ENCODE results near the gene RTN4RL1.

Gene RTN4RL1

GRCh38 chr17:1898872-1899271, 126.3 kb downstream of the RTN4RL1 start:
- H3K36me3 ChIP-seq (ENCODE audit: control insufficient read depth, low read length) = peaks cover 52% of the 10 kb centered on the region
- H3K4me3 ChIP-seq (ENCODE audit: low read length) = no peak overlapping the region
- H3F3A ChIP-seq (ENCODE audit: control insufficient read depth, insufficient read depth) = peaks cover 13% of the 10 kb centered on the region
- H3K4me2 ChIP-seq (ENCODE audit: low read length) = no peak overlapping the region
- H3K4me1 ChIP-seq (ENCODE audit: control insufficient read depth, low read length) = peaks cover 9% of the 10 kb centered on the region
- H4K20me1 ChIP-seq (ENCODE audit: control insufficient read depth, insufficient read depth, low read depth, low read length) = no peaks in the 10 kb centered on the region
- H3K9me3 ChIP-seq (ENCODE audit: control insufficient read depth, insufficient read depth, low read length) = no peaks in the 10 kb centered on the region
- TF ChIP-seq EZH2phosphoT487 (IDR thresholded peaks at IDR 0.05; ENCODE audit: borderline replicate concordance, low read length) = no peak
- TF ChIP-seq, protein P1, sequence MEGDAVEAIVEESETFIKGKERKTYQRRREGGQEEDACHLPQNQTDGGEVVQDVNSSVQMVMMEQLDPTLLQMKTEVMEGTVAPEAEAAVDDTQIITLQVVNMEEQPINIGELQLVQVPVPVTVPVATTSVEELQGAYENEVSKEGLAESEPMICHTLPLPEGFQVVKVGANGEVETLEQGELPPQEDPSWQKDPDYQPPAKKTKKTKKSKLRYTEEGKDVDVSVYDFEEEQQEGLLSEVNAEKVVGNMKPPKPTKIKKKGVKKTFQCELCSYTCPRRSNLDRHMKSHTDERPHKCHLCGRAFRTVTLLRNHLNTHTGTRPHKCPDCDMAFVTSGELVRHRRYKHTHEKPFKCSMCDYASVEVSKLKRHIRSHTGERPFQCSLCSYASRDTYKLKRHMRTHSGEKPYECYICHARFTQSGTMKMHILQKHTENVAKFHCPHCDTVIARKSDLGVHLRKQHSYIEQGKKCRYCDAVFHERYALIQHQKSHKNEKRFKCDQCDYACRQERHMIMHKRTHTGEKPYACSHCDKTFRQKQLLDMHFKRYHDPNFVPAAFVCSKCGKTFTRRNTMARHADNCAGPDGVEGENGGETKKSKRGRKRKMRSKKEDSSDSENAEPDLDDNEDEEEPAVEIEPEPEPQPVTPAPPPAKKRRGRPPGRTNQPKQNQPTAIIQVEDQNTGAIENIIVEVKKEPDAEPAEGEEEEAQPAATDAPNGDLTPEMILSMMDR (IDR thresholded peaks at IDR 0.05; ENCODE audit: low read depth, low read length, poor library complexity, severe bottlenecking) = no peak
- no peaks in the 10 kb centered on the region for H3K79me2 ChIP-seq (ENCODE audit: control insufficient read depth, low read length)
- H3K9me2 ChIP-seq (replicated peaks; ENCODE audit: control insufficient read depth, low read length) = no peaks in the 10 kb centered on the region
- H3K27me3 ChIP-seq (ENCODE audit: control insufficient read depth, low read length) = no peaks in the 10 kb centered on the region
- no peak overlapping the region for H3K27ac ChIP-seq (ENCODE audit: low read depth, low read length)

- Histone ChIP-seq H3K27me3 (ENCODE audit: control insufficient read depth, low read length) (no peaks in the 10 kb centered on the region), H3K9me2 (replicated peaks; ENCODE audit: control insufficient read depth, low read length) (no peaks in the 10 kb centered on the region), H3K4me1 (ENCODE audit: control insufficient read depth, low read length) (peaks cover 4% of the 10 kb centered on the region), H3F3A (ENCODE audit: control insufficient read depth, insufficient read depth) (peaks cover 13% of the 10 kb centered on the region), H3K4me2 (ENCODE audit: low read length) (no peak overlapping the region), H3K9me3 (ENCODE audit: control insufficient read depth, insufficient read depth, low read length) (no peaks in the 10 kb centered on the region), H3K4me3 (ENCODE audit: low read length) (no peak overlapping the region), H3K36me3 (ENCODE audit: control insufficient read depth, low read length) (peaks cover 58% of the 10 kb centered on the region), H3K27ac (ENCODE audit: low read depth, low read length) (no peak overlapping the region), H3K79me2 (ENCODE audit: control insufficient read depth, low read length) (no peaks in the 10 kb centered on the region), H4K20me1 (ENCODE audit: control insufficient read depth, insufficient read depth, low read depth, low read length) (no peaks in the 10 kb centered on the region)
- TF ChIP-seq EZH2phosphoT487 (IDR thresholded peaks at IDR 0.05; ENCODE audit: borderline replicate concordance, low read length) = no peak
- TF ChIP-seq, protein P1 (IDR thresholded peaks at IDR 0.05; ENCODE audit: low read depth, low read length, poor library complexity, severe bottlenecking) = no peak
Measured at GRCh38 chr17:1898332-1898731, 126.8 kb downstream of the RTN4RL1 start.

- Histone ChIP-seq H4K20me1 (ENCODE audit: control insufficient read depth, insufficient read depth, low read depth, low read length) (no peaks in the 10 kb centered on the region), H3K27ac (ENCODE audit: low read depth, low read length) (no peak overlapping the region), H3K36me3 (ENCODE audit: control insufficient read depth, low read length) (peaks cover 69% of the 10 kb centered on the region), H3K9me2 (replicated peaks; ENCODE audit: control insufficient read depth, low read length) (no peaks in the 10 kb centered on the region), H3K79me2 (ENCODE audit: control insufficient read depth, low read length) (no peaks in the 10 kb centered on the region), H3K27me3 (ENCODE audit: control insufficient read depth, low read length) (no peaks in the 10 kb centered on the region), H3F3A (ENCODE audit: control insufficient read depth, insufficient read depth) (peaks cover 11% of the 10 kb centered on the region), H3K9me3 (ENCODE audit: control insufficient read depth, insufficient read depth, low read length) (no peaks in the 10 kb centered on the region), H3K4me1 (ENCODE audit: control insufficient read depth, low read length) (no peaks in the 10 kb centered on the region), H3K4me2 (ENCODE audit: low read length) (no peak overlapping the region), H3K4me3 (ENCODE audit: low read length) (no peak overlapping the region)
- no peak for TF ChIP-seq EZH2phosphoT487 (IDR thresholded peaks at IDR 0.05; ENCODE audit: borderline replicate concordance, low read length)
- TF ChIP-seq, protein P1 (IDR thresholded peaks at IDR 0.05; ENCODE audit: low read depth, low read length, poor library complexity, severe bottlenecking) = no peak
Measured at GRCh38 chr17:1897105-1897656, 128.0 kb downstream of the RTN4RL1 start.
